ENCODE data around the gene PTPRE.

Gene PTPRE

DNA sequence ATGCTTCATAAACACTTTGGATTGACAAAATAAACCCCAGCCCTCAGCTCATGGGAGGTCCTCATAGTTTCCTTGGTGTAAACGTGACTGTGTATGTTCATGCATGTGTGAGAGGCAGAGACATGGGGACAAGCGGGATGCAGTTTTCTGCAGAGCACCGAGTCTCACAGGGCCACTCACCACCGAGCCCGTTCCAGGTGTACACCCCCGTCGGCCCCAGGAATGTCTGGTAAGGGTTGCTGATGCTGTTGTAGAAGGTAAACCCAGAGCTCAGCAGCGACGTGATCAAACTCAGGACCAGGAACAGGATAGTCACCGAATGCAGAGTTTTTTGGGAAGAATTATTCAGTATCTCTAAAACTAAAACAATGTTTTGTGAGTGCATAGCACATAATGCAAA lies 23.4 kb upstream of the PTPRE start:
- DNase-seq: no peak

DNA sequence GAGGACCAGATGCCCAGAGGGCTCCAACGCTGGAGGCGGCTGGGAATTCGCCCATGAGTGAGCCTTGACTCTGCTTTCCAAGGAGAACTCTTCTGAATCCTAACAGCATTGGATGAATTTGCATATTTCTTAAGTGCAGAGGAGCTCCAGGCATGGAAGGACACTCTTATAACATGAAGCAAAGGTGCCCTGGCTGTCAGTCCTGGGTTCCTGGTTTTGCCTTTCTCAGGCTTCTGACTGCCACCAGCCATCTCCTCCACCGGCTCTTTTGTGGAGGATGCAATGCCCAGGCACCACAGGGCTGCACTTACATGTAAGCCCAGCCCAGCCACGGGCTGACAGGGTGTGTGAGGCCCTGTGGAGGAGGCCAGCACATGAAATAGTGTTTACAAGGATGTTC lies 22.4 kb upstream of the PTPRE start:
- DNase-seq: no peak

DNA sequence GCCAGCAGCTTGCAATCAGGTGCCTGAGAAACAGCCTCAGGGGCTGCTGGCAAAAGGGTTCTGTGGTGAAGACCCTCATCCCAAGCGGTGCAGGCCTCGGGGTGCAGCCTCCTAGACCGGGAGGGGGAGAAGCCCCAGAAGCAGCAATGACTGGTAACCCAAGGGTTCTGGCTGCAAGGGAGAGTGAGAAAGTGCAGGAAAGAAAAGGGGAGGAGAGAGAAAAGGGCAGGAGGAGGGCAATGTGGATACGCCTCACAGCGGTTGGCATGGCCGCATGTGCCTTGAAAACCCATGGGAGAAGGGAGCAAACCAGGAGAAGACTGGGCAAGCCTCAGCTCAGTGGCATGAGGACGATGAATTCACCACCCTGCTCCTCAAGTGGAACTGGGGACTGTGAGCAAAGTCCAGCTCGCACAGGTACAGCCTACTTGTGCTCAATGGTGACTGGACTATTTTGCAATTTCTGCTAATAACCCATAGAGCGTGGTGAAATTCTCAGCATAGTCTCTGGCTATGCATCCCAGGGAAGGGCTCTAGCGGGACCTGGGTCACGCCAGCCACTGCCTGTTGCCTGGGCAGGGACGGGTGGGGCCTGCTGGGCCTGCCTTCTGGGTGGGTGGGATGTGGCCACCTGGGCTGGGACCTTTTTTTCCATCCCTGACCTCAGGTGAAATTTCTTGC lies 20.4 kb upstream of the PTPRE start:
- DNase-seq: no peak

DNA sequence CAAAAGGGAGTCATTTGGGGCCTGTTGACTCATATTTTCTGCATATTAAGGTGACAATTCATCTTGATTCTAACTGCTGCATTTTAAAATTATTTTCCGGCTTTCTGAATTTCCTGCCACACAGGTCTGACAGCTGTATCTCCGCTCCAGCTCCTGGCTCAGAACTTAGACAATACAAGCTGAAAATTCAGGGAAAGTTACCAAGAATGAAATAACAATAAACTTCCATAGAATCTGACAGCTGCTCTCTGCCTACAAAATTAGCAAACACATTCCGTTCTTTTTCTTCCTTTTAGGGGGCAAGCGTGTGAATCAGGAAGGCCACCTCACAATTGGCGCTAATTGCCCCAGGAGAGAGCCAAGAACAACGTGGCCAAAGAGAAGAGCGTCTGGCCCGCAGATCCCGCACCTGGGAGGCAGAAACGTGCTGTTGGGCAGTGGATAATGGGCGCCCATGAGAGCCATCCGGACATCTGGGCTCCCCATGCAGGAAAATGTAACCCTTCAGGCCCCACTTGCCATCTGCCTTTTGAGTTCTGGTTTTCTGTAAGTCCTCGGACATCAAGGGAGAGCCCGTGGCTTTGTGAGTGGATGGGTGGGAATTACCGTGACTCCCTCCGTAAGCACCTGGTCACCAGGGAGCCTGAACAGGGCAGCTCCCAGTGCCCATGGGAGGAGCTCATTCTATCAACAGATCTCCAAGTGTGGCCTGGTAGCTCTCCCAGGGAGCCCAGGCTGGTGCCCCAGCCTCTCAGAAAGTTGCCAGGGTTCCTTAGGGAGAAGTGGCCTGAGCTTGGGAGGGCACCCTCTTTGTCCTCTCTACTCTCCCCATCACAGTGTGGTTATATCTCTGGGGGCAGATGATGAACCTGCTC lies 19.1 kb upstream of the PTPRE start:
- no peak for DNase-seq

DNA sequence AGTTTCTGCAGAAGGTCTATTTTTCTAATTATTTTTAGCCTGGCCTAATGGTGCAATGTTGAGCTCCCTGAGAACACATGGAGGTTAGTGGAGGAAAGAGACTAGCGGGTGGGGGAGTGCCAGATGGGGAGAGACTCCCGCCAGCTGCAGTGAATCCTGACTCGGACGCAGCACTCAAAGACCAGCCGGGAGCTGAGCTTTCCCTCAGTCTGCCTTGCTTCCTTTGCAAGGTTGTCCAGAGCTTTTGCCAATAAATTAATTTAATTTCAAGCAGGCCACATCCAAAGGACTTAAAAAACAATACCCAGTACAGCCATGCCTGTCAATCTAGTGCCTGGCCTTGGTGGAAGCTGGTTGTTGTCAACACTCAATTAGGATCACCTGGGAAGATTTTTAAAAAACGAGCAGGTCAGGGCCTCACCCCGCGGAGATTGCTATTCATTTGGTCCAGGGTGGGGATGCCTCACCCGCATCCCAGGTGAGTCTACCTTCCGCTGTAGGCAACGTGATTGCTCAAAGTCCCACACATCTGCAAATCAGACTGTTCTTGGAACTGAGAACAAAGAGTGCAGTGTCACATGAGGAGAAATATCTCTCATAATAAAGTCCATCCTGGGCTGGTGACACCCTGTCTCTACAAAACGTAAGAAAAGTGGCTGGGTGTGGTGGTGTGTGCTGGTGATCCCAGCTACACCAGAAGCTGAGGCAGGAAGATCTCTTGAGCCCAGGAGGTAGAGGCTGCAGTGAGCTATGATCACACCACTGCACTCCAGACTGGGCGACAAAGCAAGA lies 18.2 kb upstream of the PTPRE start:
- DNase-seq: no peak

DNA sequence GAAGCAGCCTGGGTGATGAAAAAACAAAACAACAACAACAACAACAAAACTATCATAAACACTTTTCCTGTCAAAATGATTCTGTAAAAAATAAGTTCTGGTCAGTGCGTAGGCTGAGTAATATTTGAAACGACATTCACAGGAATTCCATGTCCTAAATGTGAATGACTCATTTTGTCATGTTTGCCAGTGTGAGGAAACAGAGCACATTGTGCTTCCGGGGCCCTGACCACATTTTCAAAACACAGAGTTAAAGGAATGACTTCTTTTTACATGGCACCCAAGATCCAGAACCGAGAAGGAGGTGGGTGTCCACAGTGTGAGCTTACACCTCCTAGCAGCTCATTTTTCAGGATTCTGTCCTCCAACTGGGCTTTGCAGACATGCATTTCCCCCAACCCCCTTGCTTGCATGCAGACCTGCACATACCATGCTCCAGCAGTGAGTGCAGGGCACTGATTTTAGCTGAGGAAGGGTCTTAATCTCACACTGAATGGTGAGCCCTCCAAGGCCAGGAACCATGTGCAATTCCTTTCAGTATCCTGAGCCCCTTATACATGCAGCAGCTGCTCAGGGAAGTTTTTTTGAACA lies 17.2 kb upstream of the PTPRE start:
- DNase-seq: no peak

DNA sequence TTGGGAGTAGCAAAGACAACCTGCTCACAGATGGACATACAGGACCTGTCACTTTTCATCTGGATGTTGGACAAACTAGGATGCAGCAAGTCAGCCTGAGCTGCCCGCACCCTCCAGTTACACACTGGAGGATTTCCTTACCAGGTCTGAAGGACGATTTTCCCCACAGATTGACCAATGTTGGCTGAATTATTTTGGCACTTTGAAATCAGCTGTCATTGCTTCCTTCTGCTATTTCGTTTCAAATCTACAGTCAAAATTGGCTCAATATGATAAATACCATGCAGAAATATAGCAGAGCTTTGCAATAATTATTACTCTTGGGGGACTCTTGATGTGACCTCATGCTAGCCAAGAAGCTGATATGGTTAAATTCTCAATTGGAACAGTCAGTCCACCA lies 16.7 kb upstream of the PTPRE start:
- no peak for DNase-seq

DNA sequence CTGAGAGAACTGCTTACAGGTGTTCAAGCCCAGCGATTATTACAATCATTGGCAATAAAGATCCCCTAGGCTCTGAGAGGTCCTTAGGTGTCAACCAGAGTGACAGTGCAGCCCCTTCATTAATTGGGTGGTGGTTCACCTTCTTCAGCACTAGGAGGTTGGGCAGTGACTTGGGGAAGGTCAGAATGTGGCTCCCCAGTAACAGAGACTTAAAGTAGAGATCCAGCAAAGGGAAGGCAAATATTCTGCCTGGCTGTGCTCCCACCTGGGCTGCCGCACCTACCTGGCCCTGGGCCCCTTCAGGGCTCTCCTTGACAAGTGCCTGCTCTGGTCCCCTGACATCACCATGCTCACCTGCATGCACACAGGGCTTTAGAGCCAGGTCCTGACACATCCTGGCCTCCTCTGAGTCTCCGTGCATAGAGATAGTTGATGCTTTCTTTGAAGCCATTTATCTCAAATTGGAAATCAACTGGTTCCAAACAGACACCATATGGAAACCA lies 16.0 kb upstream of the PTPRE start:
- DNase-seq: no peak

DNA sequence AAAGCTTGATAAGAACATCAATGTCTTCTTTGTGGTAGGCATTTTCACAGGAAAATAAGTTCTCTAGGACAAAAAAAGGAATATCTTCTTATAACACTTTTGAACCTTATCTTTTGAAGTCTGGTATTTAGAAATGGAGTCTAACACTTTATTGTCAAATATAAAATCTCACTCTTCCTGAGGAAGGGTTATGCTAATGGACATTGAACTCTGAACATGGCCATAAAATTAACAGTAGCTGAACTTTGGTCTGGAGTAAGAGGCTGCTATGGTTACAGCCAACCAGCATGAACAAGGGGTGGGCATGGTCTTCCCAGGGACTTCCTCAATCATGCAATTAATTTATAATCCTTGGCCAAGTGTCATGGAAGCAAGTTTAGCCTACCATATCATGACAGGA lies 14.2 kb upstream of the PTPRE start, which contains the start of gene CLRN3:
Gene CLRN3, minus strand, starts transcription at position 199 of the 400 bp plus-strand sequence. Its CDS starts 157 bp downstream, at position 42.
- no peak for DNase-seq

DNA sequence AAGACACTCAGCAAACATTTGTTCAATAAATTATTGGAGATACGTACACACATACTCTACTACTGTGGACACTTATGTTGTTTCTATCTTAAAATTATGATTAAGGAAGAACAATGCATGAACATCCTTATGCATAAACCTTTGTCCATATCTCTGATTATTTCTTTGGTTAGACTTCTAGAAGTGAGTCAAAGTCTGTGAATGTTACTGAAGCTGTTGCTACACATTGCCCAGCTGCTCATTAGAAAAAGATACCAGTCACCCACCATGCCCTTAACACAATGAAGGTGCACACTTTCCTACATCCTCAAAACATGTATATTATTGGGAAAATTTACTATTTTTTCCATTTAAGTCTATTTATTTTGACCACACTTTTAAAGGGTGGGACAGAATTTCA lies 12.8 kb upstream of the PTPRE start:
- DNase-seq: no peak

DNA sequence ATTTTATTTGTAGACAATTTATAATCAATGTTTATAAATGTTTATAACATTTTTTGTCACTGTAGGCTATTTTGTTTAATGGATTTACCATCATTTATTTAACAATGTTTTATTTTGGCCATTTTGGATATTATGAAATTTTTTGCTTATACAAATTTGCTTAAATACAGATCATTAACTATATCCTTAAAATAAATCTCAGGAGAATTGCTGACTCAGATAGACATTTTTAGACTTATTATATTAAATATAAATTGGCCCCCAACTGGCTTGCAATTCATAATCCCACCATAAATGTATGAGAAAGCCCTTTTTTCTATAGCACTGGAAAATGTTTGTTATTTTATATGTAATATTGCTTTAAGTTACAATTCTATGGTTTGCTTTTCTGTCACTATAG lies 10.3 kb upstream of the PTPRE start:
- DNase-seq: no peak

DNA sequence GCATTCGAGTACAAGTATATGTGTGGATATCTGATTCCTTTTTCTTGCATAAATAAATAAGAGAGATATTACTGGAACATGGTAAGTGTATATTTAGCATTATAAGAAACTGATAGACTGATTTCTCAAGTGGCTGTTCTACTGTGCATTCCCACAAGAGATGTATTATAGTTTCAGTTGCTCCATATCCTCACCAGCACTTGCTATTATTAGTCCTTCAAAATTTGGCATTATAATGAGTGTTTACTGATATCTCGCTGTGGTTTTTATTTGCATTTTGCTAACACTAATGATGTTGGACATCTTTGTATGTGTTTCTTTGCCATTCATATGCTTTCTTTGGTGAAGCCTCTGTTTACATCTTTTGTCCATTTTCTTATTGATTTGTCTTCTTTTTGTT lies 9.7 kb upstream of the PTPRE start:
- DNase-seq: no peak

DNA sequence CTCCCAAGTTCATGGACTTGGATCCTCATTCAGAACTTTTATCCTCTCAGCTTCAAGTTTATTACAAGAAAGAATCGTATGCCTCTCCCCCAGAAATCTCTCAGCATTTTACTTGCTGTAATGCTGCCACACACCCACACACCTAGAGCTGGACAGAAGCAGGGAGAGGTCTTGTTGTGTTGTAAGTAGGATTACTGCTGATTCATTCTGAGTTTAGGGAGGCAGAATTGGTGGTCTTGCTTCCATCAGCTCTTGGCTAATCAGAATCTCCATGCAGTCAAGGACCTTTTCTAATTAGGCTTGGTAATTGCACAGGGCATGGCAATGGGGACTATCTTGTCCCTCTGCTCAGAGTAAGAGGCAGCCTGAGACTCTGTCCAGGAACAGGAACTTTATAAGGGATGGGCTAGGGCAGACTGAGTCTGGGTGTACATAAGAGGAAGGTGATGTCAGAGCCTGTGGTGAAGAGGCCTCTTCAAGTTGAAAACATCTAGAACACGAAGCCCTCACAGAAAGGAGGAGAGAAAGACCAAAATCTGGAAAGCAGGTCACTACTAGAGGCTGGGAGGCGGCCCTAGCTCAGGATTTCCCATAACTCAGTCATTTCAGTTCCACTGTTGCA lies 7.0 kb upstream of the PTPRE start:
- DNase-seq: no peak

DNA sequence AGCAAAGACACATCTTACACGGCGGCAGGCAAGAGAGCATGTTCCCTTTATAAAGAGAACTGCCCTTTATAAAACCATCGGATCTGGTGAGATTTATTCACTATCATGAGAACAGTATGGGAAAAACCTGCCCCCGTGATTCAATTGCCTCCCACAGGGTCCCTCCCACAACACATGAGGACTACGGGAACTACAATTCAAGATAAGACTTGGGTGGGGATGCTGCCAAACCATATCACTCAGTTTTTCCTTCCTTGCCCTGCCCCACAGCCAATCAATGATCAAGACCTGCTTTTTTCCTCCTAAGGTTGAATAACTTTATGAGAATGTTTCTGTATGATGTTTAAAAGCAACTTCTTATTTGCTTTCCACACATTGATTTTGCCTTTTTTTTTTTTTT lies 3.1 kb upstream of the PTPRE start:
- DNase-seq: no peak

DNA sequence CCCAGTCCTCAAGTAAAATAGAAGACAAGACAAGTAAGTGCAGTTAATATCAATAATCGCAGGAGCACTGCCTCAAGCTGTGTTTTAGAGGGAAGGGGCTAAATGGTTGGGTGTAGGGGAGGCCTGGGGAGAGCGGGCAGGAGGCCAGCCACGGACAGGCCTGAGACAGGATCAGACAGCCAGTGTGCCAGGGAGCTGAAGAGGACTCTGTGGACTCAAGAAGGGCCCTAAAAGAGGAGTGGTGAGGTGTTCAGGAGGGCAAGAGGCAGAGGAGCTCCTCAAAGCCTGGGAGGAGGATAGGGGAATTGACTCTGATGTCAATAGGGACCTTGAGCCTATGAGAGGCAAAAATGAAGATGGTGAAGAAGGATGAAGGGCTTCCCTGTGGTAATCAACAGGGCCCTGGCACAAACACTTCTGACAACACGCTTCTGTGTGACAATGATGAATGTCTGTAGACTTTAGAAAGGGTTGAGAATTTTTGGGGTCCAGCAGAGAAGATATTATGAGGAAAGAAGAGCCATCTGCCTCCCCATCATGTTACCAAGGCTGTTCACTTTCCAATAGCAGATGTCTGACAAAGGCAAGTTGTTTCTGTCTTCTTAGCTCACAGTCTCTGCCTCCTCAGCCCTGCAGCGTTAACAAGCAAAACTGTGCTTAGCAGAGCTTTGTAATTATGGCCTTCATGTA lies 2.4 kb upstream of the PTPRE start:
- DNase-seq: no peak

DNA sequence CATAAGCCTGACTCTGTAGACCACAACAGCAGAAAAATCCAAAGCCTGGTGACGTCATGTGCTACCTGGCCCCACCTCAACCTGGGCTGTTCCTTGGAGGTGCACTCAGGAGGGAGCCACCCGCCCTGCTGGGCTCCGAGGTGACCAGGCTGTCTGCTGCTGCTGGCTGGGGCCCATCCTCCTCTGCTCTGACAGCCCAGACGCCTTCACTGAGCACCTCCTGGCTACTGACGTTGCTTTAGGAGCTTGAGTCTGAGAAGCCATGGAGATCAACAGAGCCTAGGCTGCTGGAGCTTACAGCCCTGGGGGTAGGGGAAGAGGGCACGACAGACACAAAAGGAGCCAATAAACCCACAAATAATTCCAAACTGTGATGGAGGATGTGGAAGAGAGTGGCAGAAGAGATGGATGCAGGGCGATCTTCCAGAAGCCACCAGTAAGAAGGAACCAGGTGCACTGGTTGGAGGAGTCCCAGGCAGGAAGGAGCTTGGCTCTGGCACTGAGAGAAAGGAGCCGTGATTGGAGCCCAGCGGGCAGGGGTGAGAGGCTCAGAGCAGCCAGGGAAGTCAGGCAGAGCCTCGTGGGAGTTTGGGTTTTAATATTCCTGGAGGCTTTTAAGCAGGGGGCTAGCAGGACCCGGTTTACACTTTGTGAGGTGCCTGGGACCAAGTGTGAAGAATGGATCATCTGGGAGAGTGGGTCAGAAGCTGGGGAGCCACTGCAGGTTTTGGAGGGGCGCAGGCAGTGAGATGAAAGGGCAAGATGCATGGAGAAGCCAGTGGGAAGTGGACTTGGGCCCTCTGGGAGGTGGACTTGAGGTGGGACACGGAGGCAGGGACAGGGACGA lies 1.7 kb upstream of the PTPRE start:
- DNase-seq: no peak

DNA sequence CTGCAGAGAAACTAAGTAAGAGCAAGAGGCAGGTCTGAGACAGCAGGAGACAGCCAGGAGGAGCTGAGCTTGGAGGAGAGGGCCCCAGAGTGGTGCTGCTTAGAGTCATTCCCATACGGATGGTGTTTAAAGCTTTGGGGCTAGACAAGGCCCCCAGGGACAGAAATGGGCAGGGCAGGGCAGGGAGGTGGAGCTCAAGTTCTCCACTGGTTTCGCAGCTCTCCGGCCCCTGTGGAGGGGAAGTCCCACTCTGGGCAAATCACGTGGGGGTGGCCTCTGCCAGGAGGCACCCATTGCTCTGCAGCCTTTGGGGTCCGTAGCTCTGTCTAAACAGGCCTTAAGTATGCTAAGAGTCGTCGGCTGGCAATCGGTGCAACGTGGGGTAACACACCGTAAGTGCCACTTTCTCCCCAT lies 1.0 kb upstream of the PTPRE start:
- DNase-seq: no peak

DNA sequence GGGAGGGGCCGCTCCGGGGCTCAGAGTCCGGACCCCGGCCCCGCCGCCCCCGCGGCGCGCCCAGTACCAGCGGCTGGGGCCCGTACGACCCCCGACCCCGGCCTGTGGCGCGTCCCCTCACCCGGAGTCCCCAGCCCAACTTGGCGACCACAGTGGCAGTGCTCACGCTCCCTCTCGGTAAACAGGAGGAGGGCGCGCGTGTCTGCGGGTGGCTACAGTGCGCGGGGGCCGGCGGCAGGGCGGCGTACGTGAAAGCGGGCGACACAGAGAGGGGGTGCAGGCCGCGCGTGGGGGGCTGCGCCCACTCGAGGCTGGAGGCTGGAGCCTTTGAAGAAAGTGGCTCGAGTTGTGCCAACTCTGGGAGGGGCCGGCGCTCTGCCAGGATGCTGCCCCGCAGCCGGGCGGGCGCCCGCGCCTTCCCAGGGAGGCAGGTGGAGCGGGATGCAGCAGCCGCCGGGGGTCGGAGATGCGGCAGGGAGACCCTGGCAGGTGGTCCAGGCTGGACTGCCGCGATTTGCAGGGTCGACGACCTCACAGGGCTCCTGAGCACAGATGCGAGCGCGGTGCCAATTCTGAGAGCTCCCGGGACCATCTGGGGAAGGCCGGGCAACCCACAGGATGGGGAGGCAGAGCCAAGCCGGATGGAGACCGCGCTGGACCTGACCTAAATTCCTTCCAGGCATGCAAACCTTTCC lies 655 bp downstream of the PTPRE start:
- no peak for DNase-seq

DNA sequence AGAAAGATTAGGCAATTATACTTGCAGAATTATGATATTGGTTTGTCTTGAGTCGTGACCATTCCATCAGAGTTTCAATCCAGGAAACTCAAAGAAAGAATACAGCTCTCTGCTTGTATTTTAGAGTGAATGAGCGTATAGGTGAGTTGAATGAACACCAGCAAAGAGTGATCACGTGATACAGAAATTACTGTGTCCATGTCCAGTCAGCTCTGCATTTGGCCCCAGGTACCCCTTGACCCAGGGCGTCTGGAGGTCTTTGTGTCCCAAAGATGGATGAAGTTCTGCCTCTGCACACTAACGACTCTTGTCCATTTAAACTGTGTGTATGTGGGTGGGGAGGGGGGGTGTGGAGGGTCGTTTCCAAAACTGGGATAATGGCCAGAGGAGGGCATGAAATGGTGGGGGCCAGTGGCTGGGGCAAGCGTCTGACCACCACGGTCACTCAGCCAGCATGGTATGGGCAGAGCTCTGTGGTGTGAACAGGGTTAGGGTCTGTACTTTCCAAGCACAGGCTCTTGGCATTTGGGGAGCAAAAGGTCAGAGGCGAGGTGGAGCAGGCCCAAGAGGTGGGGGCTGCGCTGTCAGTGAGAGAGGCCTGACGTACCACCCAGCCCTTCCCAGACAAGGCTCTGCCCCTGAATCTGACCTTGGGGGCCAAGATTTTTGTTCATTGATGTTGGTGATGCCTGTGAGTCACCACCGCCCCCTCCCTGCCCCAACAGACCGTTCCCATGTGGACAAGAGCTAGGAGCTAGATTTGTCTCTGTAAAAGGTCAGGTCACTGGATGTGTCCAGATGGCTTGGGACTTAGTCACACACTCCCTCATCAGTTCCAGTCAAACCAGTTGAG lies 1.4 kb downstream of the PTPRE start:
- no peak for DNase-seq

Measured in T-helper 2 cell (primary cell).